Stimulated activated CD4-positive, alpha-beta T cell treated with anti-CD3 and anti-CD28 coated beads, TNF-alpha, amount 100 ng/mL, for 48 hours (primary cell): ENCODE results near the gene ADCY9.
"Not testable (repeated sequence)": the region's sequence is repeated elsewhere in the genome, so short reads cannot be mapped to it uniquely, and the experiment has no call there.

Source experiments
- DNase-seq, 3 donors: peaks; one replicate each; pipeline ENCODE4 v3.0.0-alpha.2; 2020; ENCODE audit warnings: low read depth in 3 of 3

The ADCY9 gene

GRCh38 chr16:4093495-4094126 is 22.6 kb downstream of the ADCY9 start:
- no peak for DNase-seq

GRCh38 chr16:4092547-4093265 is 23.5 kb downstream of the ADCY9 start:
- no peak for DNase-seq

GRCh38 chr16:4091240-4092012 is 24.8 kb downstream of the ADCY9 start:
- no peak for DNase-seq

GRCh38 chr16:4090351-4090851 is 25.8 kb downstream of the ADCY9 start:
- DNase-seq, result no peak

GRCh38 chr16:4089811-4090301 is 26.4 kb downstream of the ADCY9 start:
- no peak for DNase-seq

GRCh38 chr16:4089251-4089810 is 26.9 kb downstream of the ADCY9 start:
- DNase-seq, result no peak

- DNase-seq, result no peak
These were observed 28.2 kb downstream of the ADCY9 start for GRCh38 chr16:4087990-4088577.

- DNase-seq, result no peak
These were observed 28.9 kb downstream of the ADCY9 start for GRCh38 chr16:4087099-4087885.

- no peak for DNase-seq
These were observed 30.1 kb downstream of the ADCY9 start for GRCh38 chr16:4086153-4086552.

- no peak for DNase-seq
These were observed 30.8 kb downstream of the ADCY9 start for GRCh38 chr16:4085405-4085970.

GRCh38 chr16:4083347-4083870 is 32.8 kb downstream of the ADCY9 start:
- no peak for DNase-seq

- DNase-seq, result no peak
These were observed 33.7 kb downstream of the ADCY9 start for GRCh38 chr16:4082474-4083044.

- DNase-seq, result no peak
These were observed 34.7 kb downstream of the ADCY9 start for GRCh38 chr16:4081521-4082021.

GRCh38 chr16:4081047-4081446 is 35.2 kb downstream of the ADCY9 start:
- no peak for DNase-seq

- DNase-seq, result no peak
These were observed 39.0 kb downstream of the ADCY9 start for GRCh38 chr16:4077174-4077649.

- DNase-seq, result no peak
These were observed 40.7 kb downstream of the ADCY9 start for GRCh38 chr16:4075534-4075933.

- DNase-seq, result not testable (repeated sequence)
These were observed 43.1 kb downstream of the ADCY9 start for GRCh38 chr16:4073150-4073549.

GRCh38 chr16:4071686-4072561 is 44.3 kb downstream of the ADCY9 start:
- no peak for DNase-seq

GRCh38 chr16:4070936-4071335 is 45.3 kb downstream of the ADCY9 start:
- DNase-seq, result no peak
